C4-2B (cell line): ENCODE measurements around the gene KRTAP12-1.

Experiments
- CTCF ChIP-seq: fragments of 450-650 bp; conservative IDR thresholded peaks from 2 replicates; pipeline ENCODE4 v1.5.1; 2017; ENCODE audit warnings: mild to moderate bottlenecking
- ZFX ChIP-seq: fragments of 450-650 bp; IDR thresholded peaks from 2 replicates; pipeline ENCODE4 v1.6.1; 2017

- no peak for TF ChIP-seq CTCF
- no peak for TF ChIP-seq ZFX
These were observed 14.4 kb downstream of the KRTAP12-1 start for GRCh38 chr21:44667612-44668011.
